T-helper 2 cell treated with Interferon-gamma antibody and Interleukin-4, amounts not matched to agents 5 μg/mL and 100 μg/mL, for 36 hours (primary cell): Measurements from ENCODE around the gene KRT7.
"Not testable (repeated sequence)": the region's sequence is repeated elsewhere in the genome, so short reads cannot be mapped to it uniquely, and the experiment has no call there.

Source experiments
- DNase-seq: peaks from one replicate; pipeline ENCODE4 v3.0.0; 2021; ENCODE audit warnings: low spot score
- H3K27ac Mint-ChIP-seq: one replicate; pipeline ENCODE4 v1.8.0; 2021; ENCODE audit warnings: mild to moderate bottlenecking, mixed read lengths
- H3K27me3 Mint-ChIP-seq: one replicate; pipeline ENCODE4 v1.8.0; 2021; ENCODE audit warnings: low read depth, mixed read lengths
- H3K36me3 Mint-ChIP-seq: one replicate; pipeline ENCODE4 v1.8.0; 2021; ENCODE audit warnings: low read depth, mixed read lengths
- H3K4me1 Mint-ChIP-seq: one replicate; pipeline ENCODE4 v1.8.0; 2021; ENCODE audit warnings: low read depth, mixed read lengths
- H3K4me3 Mint-ChIP-seq: one replicate; pipeline ENCODE4 v1.8.0; 2022; ENCODE audit warnings: mild to moderate bottlenecking, moderate library complexity, mixed read lengths
- H3K9me3 Mint-ChIP-seq: one replicate; pipeline ENCODE4 v1.8.0; 2021; ENCODE audit warnings: mixed read lengths

Gene KRT7

GRCh38 chr12:52245259-52245961 is 12.4 kb downstream of the KRT7 start:
- DNase-seq, result no peak
- peak overlapping the region; percentile 61 for H3K4me3 Mint-ChIP-seq
- H3K27ac Mint-ChIP-seq, result peak overlapping the region; percentile 94
- H3K27me3 Mint-ChIP-seq, result peaks cover 8% of the 10 kb centered on the region
- peaks cover 6% of the 10 kb centered on the region for H3K36me3 Mint-ChIP-seq
- H3K4me1 Mint-ChIP-seq, result peaks cover 53% of the 10 kb centered on the region
- no peaks in the 10 kb centered on the region for H3K9me3 Mint-ChIP-seq

GRCh38 chr12:52245962-52246569 is 13.0 kb downstream of the KRT7 start:
- Mint-ChIP-seq H3K27me3 (peaks cover 8% of the 10 kb centered on the region), H3K27ac (peak overlapping the region; percentile 81), H3K4me3 (peak overlapping the region; percentile 61), H3K9me3 (no peaks in the 10 kb centered on the region), H3K36me3 (peaks cover 6% of the 10 kb centered on the region), H3K4me1 (peaks cover 53% of the 10 kb centered on the region)
- no peak for DNase-seq

GRCh38 chr12:52246720-52247621 is 13.9 kb downstream of the KRT7 start:
- DNase-seq, result peak; percentile 18
- H3K4me1 Mint-ChIP-seq, result peaks cover 62% of the 10 kb centered on the region
- H3K27me3 Mint-ChIP-seq, result peaks cover 11% of the 10 kb centered on the region
- H3K9me3 Mint-ChIP-seq, result peaks cover 8% of the 10 kb centered on the region
- peak overlapping the region; percentile 71 for H3K27ac Mint-ChIP-seq
- H3K4me3 Mint-ChIP-seq, result peak overlapping the region; percentile 61
- peaks cover 12% of the 10 kb centered on the region for H3K36me3 Mint-ChIP-seq

GRCh38 chr12:52247622-52248540 is 14.8 kb downstream of the KRT7 start:
- Mint-ChIP-seq H3K4me1 (peaks cover 68% of the 10 kb centered on the region), H3K36me3 (peaks cover 15% of the 10 kb centered on the region), H3K9me3 (peaks cover 8% of the 10 kb centered on the region)

GRCh38 chr12:52248541-52249461 is 15.8 kb downstream of the KRT7 start:
- Mint-ChIP-seq H3K4me1 (peaks cover 64% of the 10 kb centered on the region), H3K36me3 (peaks cover 15% of the 10 kb centered on the region), H3K27ac (no peak overlapping the region), H3K4me3 (no peak overlapping the region), H3K27me3 (peaks cover 11% of the 10 kb centered on the region), H3K9me3 (peaks cover 8% of the 10 kb centered on the region)
- DNase-seq, result no peak

More at GRCh38 chr12:52247622-52248540, 14.8 kb downstream of the KRT7 start:
- Mint-ChIP-seq H3K27ac (peak overlapping the region; percentile 71), H3K4me3 (no peak overlapping the region), H3K27me3 (peaks cover 11% of the 10 kb centered on the region)
- no peak for DNase-seq

- peaks cover 57% of the 10 kb centered on the region for H3K4me1 Mint-ChIP-seq
- H3K9me3 Mint-ChIP-seq, result peaks cover 8% of the 10 kb centered on the region
- DNase-seq, result no peak
- peak overlapping the region; percentile 37 for H3K27ac Mint-ChIP-seq
- H3K4me3 Mint-ChIP-seq, result peak overlapping the region; percentile 0
- H3K27me3 Mint-ChIP-seq, result peaks cover 11% of the 10 kb centered on the region
- peaks cover 15% of the 10 kb centered on the region for H3K36me3 Mint-ChIP-seq
These were observed 16.5 kb downstream of the KRT7 start for GRCh38 chr12:52249511-52250047.

GRCh38 chr12:52250048-52250990 is 17.3 kb downstream of the KRT7 start:
- Mint-ChIP-seq H3K27ac (peak overlapping the region; percentile 37), H3K27me3 (peaks cover 18% of the 10 kb centered on the region), H3K4me3 (peak overlapping the region; percentile 0), H3K36me3 (peaks cover 15% of the 10 kb centered on the region), H3K4me1 (peaks cover 51% of the 10 kb centered on the region), H3K9me3 (peaks cover 8% of the 10 kb centered on the region)
- DNase-seq, result no peak

- Mint-ChIP-seq H3K4me3 (peak overlapping the region; percentile 57), H3K27ac (peak overlapping the region; percentile 89), H3K4me1 (peaks cover 40% of the 10 kb centered on the region), H3K36me3 (peaks cover 15% of the 10 kb centered on the region), H3K9me3 (peaks cover 8% of the 10 kb centered on the region), H3K27me3 (peaks cover 30% of the 10 kb centered on the region)
- peak; percentile 7 for DNase-seq
These were observed 18.5 kb downstream of the KRT7 start for GRCh38 chr12:52251367-52252051.

- not testable (repeated sequence) for H3K4me3 Mint-ChIP-seq, DNase-seq, H3K9me3 Mint-ChIP-seq
- H3K36me3 Mint-ChIP-seq, result peaks cover 15% of the 10 kb centered on the region
- peak overlapping the region; percentile 89 for H3K27ac Mint-ChIP-seq
- peaks cover 37% of the 10 kb centered on the region for H3K27me3 Mint-ChIP-seq
- peaks cover 33% of the 10 kb centered on the region for H3K4me1 Mint-ChIP-seq
These were observed 19.2 kb downstream of the KRT7 start for GRCh38 chr12:52252175-52252615.

- Mint-ChIP-seq H3K36me3 (peaks cover 15% of the 10 kb centered on the region), H3K4me1 (peaks cover 27% of the 10 kb centered on the region), H3K27me3 (peaks cover 43% of the 10 kb centered on the region), H3K9me3 (peaks cover 8% of the 10 kb centered on the region), H3K4me3 (peak overlapping the region; percentile 18), H3K27ac (peak overlapping the region; percentile 55)
- no peak for DNase-seq
These were observed 19.8 kb downstream of the KRT7 start for GRCh38 chr12:52252728-52253343.
